Kidney (tissue), 14 donors: Measurements from ENCODE around the gene TSSK1B. TPM values are rescaled to one million over a fixed set of nuclear protein-coding genes. Genes with fewer than 3 reads are reported as not detected.

Experiments used
- DNase-seq, 5 donors: peaks; one replicate each; pipeline ENCODE4 v3.0.0-alpha.2; 2013 to 2020
- FAIRE-seq: peaks from 2 replicates; lab custom pipeline; 2012; peaks lifted over from hg19 to GRCh38; lab: Jason Lieb, UNC
- H3K27ac ChIP-seq, 2 donors: one replicate each; pipeline ENCODE4 v1.7.0; 2013; ENCODE audit warnings: low read depth in 2 of 2, low read length in 2 of 2, inconsistent platforms in 1 of 2
- H3K27me3 ChIP-seq: one replicate; pipeline ENCODE4 v1.7.1; 2013; ENCODE audit warnings: low read length, inconsistent platforms; ENCODE audit not compliant: control insufficient read depth, insufficient read depth
- H3K36me3 ChIP-seq, 3 donors: one replicate each; pipeline versions ENCODE4 v1.7.0 to v1.7.1; 2013; ENCODE audit warnings: low read length in 3 of 3, control low read depth in 1 of 3, inconsistent platforms in 1 of 3; ENCODE audit not compliant: insufficient read depth in 3 of 3, control insufficient read depth in 2 of 3
- H3K4me1 ChIP-seq, 3 donors: one replicate each; pipeline versions ENCODE4 v1.7.0 to v1.7.1; 2013; ENCODE audit warnings: low read length in 3 of 3, inconsistent platforms in 1 of 3, low read depth in 1 of 3; ENCODE audit not compliant: control insufficient read depth in 2 of 3, insufficient read depth in 2 of 3
- H3K4me3 ChIP-seq, 3 donors: one replicate each; pipeline versions ENCODE4 v1.7.0 to v1.8.1; 2013; ENCODE audit warnings: low read length in 3 of 3, control low read depth in 1 of 3, inconsistent platforms in 1 of 3
- H3K9ac ChIP-seq, 3 donors: one replicate each; pipeline versions ENCODE4 v1.7.0 to v1.7.1; 2013; ENCODE audit warnings: low read length in 3 of 3, control low read depth in 1 of 3, inconsistent platforms in 1 of 3
- H3K9me3 ChIP-seq, 3 donors: one replicate each; pipeline versions ENCODE4 v1.7.0 to v1.7.1; 2013; ENCODE audit warnings: low read length in 3 of 3, control low read depth in 1 of 3, inconsistent platforms in 1 of 3; ENCODE audit not compliant: control insufficient read depth in 2 of 3, insufficient read depth in 1 of 3
- intact Hi-C: fragments of 100-400 bp; cut with DNase I; formaldehyde crosslinking; loops from one replicate; pipeline ENCODE4 v1.11.1; 2022
- polyA plus RNA-seq: library from polyadenylated mRNA; stranded (reverse); fragments of 350-450 nt; fragmentation: Illumina TruSeq; extraction: RNeasy Lipid Tissue Mini Kit (QIAGEN cat#74804); gene quantifications from one replicate; pipeline ENCODE4 v1.2.3, GENCODE V29; 2014; ENCODE audit warnings: low read depth, low replicate concordance; ENCODE audit not compliant: insufficient read depth
- total RNA-seq: library from RNA; stranded (reverse); fragmentation: NEBNext Ultra II Directional; extraction: Animal tissue kit (Norgen Biotek cat#: 25700); gene quantifications from one replicate; pipeline ENCODE4 v1.2.1, GENCODE V29; 2021
- TF ChIP-seq, protein P1 (sequence below): IDR thresholded peaks from 3 replicates; pipeline ENCODE4 v1.5.1; 2012; ENCODE audit warnings: mild to moderate bottlenecking, moderate library complexity, borderline replicate concordance; ENCODE audit not compliant: insufficient read depth; ENCODE audit errors: extremely low read depth
- donor health status: control.
- donor health status: control.
- donor health status: control.
- donor health status: control.
- donor health status: control.
- donor health status: DM: yes; HTN: yes; CAD: no.
- donor health status: Normal renal cell carcinoma (clear cell type).

The TSSK1B gene
- total and polyA plus RNA-seq, 2 donors from 2014 or later, result 0.13 TPM; not detected in 1

GRCh38 chr5:113447498-113448050 lies 12.8 kb upstream of the TSSK1B start:
- TF ChIP-seq, protein P1, sequence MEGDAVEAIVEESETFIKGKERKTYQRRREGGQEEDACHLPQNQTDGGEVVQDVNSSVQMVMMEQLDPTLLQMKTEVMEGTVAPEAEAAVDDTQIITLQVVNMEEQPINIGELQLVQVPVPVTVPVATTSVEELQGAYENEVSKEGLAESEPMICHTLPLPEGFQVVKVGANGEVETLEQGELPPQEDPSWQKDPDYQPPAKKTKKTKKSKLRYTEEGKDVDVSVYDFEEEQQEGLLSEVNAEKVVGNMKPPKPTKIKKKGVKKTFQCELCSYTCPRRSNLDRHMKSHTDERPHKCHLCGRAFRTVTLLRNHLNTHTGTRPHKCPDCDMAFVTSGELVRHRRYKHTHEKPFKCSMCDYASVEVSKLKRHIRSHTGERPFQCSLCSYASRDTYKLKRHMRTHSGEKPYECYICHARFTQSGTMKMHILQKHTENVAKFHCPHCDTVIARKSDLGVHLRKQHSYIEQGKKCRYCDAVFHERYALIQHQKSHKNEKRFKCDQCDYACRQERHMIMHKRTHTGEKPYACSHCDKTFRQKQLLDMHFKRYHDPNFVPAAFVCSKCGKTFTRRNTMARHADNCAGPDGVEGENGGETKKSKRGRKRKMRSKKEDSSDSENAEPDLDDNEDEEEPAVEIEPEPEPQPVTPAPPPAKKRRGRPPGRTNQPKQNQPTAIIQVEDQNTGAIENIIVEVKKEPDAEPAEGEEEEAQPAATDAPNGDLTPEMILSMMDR, result no peak
- Histone ChIP-seq H3K4me1 (no peaks in the 10 kb centered on the region), H3K9ac (no peak overlapping the region), H3K27me3 (no peaks in the 10 kb centered on the region), H3K4me3 (no peak overlapping the region), H3K27ac (no peak overlapping the region), H3K36me3 (no peaks in the 10 kb centered on the region), H3K9me3 (peaks cover 0 to 5% (median 3%) of the 10 kb centered on the region in 3 donors)
- DNase-seq (peak in 4 of 5 donors; percentile 49 to 83 (median 54)), FAIRE-seq (no peak)
- intact Hi-C loops, result no loop called here

- H3K36me3 ChIP-seq, result no peaks in the 10 kb centered on the region
- TF ChIP-seq, protein P1, result no peak
- no peaks in the 10 kb centered on the region for H3K27me3 ChIP-seq
- DNase-seq (no peak), FAIRE-seq (no peak)
- H3K9ac ChIP-seq, result no peak overlapping the region
- H3K27ac ChIP-seq, result no peak overlapping the region
- intact Hi-C loops, result no loop called here
- no peaks in the 10 kb centered on the region for H3K4me1 ChIP-seq
- H3K4me3 ChIP-seq, result no peak overlapping the region
- peaks cover 0 to 5% (median 3%) of the 10 kb centered on the region in 3 donors for H3K9me3 ChIP-seq
These were observed 11.7 kb upstream of the TSSK1B start for GRCh38 chr5:113446358-113446927.

- H3K36me3 ChIP-seq, result no peaks in the 10 kb centered on the region
- TF ChIP-seq, protein P1, result no peak
- H3K9ac ChIP-seq, result no peak overlapping the region
- intact Hi-C loops, result no loop called here
- H3K4me1 ChIP-seq, result no peaks in the 10 kb centered on the region
- no peak overlapping the region for H3K27ac ChIP-seq
- FAIRE-seq (no peak), DNase-seq (peak in 1 of 5 donors; percentile 43)
- no peaks in the 10 kb centered on the region for H3K27me3 ChIP-seq
- no peak overlapping the region for H3K4me3 ChIP-seq
- no peaks in the 10 kb centered on the region for H3K9me3 ChIP-seq
These were observed 2.3 kb upstream of the TSSK1B start for GRCh38 chr5:113437111-113437510.
